ENCODE results near the gene STK38. TPM values are rescaled to one million over a fixed set of nuclear protein-coding genes. Genes with fewer than 3 reads are reported as not detected.

The STK38 gene
- total RNA-seq, 1 donor from 2014 or later: 35.0 TPM

DNA sequence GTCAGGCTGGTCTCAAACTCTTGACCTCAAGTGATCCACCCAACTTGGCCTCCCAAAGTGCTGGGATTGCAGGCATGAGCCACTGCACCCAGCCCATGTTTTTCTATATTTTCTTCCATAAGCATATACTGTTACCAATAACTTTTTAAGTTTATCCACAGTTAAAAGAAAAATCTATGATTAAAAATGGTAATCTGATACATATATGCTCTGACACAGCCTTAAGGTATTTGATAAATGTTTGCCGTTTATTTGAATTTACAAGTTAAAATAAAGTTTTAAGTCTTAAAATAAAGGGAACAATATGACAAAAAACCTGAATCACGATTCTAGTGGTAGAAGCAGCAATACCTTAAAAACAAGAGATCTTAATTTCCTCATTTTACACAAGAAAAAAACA is 5.2 kb downstream of the STK38 start:
- no peak for ATAC-seq
- intact Hi-C loops (cut with DNase I): no loop called here
- TF ChIP-seq, protein P1, sequence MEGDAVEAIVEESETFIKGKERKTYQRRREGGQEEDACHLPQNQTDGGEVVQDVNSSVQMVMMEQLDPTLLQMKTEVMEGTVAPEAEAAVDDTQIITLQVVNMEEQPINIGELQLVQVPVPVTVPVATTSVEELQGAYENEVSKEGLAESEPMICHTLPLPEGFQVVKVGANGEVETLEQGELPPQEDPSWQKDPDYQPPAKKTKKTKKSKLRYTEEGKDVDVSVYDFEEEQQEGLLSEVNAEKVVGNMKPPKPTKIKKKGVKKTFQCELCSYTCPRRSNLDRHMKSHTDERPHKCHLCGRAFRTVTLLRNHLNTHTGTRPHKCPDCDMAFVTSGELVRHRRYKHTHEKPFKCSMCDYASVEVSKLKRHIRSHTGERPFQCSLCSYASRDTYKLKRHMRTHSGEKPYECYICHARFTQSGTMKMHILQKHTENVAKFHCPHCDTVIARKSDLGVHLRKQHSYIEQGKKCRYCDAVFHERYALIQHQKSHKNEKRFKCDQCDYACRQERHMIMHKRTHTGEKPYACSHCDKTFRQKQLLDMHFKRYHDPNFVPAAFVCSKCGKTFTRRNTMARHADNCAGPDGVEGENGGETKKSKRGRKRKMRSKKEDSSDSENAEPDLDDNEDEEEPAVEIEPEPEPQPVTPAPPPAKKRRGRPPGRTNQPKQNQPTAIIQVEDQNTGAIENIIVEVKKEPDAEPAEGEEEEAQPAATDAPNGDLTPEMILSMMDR (IDR thresholded peaks at IDR 0.05): no peak
- no peak overlapping the region for H3K4me3 ChIP-seq
- H3K36me3 ChIP-seq: peaks cover 47% of the 10 kb centered on the region
- DNase-seq: no peak
- no peaks in the 10 kb centered on the region for H3K9me3 ChIP-seq
- H3K27ac ChIP-seq: no peak overlapping the region
- H3K27me3 ChIP-seq (ENCODE audit: low read depth): no peaks in the 10 kb centered on the region
- H3K4me1 ChIP-seq: peaks cover 45% of the 10 kb centered on the region

DNA sequence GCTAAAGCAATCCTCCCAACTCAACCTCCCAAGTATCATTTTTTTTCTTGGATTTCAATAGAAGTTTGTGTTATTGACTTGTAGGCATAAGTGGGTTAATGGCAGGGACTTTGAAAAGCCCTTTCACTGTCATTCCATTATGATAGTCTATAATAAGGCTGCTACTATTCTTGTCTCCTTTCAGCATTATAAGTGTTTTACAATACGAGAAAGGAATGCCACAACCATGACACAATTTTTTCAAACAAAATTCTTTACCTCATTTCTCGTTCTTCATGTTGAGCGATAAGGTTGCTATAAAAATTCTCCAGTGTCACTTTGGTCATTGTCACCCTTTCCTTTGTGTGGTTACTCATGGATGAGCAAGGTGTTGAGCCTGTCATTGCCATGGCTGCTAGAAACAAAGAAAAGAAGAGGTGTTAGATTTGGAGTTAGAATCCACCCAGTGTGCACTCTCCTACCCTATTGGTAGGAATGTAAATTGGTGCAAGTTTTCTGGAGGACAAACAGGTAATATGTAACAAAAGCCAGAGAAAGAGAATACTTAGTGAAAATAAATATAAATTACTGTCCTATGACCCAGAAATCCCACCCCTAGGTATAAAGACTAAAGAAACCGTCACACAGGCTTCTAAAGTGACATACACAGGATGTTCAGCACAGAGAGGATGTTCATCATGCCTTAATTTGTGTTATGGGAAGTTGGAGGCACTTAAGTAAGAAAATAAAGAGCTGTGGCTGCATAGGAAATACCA is 7.3 kb downstream of the STK38 start:
- Histone ChIP-seq H3K9me3 (no peaks in the 10 kb centered on the region), H3K4me3 (no peak overlapping the region), H3K4me1 (peaks cover 33% of the 10 kb centered on the region), H3K36me3 (peaks cover 64% of the 10 kb centered on the region), H3K27ac (no peak overlapping the region), H3K27me3 (ENCODE audit: low read depth) (no peaks in the 10 kb centered on the region)
- DNase-seq (no peak), ATAC-seq (peak in 1 of 2 donors; percentile 35)
- intact Hi-C loops (cut with DNase I): no loop called here
- TF ChIP-seq, protein P1 (IDR thresholded peaks at IDR 0.05): no peak

DNA sequence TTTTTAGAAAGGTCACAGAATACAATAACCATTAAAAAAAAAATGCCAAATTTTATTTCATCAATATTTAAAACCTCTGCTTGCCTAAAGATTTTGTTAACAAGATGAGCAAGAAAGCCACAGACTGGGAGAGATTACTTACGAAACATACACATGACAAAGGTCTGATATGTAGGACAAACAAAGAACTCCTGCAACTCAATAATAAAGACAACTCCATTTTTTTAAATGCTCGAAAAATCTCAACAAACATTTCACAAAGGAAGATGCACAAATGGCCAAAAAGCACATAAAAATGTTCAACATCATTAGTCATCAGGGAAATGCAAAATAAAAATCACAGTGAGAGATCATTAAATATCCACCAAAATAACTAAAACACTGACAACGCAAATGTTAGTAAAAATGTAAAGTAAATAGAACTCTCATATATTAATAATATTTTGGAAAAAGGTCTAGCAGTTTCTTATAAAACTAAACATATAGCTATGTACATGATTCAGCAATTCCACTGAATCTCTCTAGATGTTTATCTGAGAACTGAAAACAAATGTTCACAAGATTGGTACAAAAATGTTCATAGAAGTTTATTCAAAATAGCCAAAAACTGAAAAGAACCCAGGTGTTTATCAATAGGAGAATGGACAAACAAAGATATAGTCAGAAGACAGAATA is 10.3 kb downstream of the STK38 start:
- Histone ChIP-seq H3K36me3 (peaks cover 70% of the 10 kb centered on the region), H3K27me3 (ENCODE audit: low read depth) (no peaks in the 10 kb centered on the region), H3K4me1 (peaks cover 8% of the 10 kb centered on the region), H3K4me3 (no peak overlapping the region), H3K9me3 (no peaks in the 10 kb centered on the region), H3K27ac (no peak overlapping the region)
- intact Hi-C loops (cut with DNase I): no loop called here
- ATAC-seq: no peak
- no peak for DNase-seq
- TF ChIP-seq, protein P1 (IDR thresholded peaks at IDR 0.05): no peak

DNA sequence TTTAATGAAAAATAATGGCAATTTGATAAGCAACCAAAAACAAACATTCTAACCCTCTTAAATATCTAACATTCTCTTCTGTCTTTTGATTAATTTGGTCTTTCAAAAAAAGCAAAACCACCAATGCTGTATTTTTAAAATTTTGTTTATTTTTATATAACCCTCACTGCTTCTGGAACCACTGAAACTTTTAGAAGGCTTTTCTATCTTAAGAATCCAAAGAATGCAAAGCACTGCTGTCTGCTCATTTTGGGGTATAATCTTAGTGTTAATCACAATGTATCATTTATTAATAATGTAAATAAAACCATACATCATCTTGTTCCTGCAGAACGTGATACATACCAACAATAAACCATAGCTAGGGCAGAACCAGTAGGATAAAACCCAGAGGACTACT is 14.0 kb downstream of the STK38 start:
- ATAC-seq (no peak), DNase-seq (no peak)
- H3K27me3 ChIP-seq (ENCODE audit: low read depth): no peaks in the 10 kb centered on the region
- no peak overlapping the region for H3K27ac ChIP-seq
- TF ChIP-seq, protein P1 (IDR thresholded peaks at IDR 0.05): no peak
- peaks cover 55% of the 10 kb centered on the region for H3K36me3 ChIP-seq
- no peaks in the 10 kb centered on the region for H3K4me1 ChIP-seq
- H3K9me3 ChIP-seq: no peaks in the 10 kb centered on the region
- intact Hi-C loops (cut with DNase I): no loop called here
- no peak overlapping the region for H3K4me3 ChIP-seq

- intact Hi-C loops (cut with DNase I): no loop called here
- Histone ChIP-seq H3K27ac (no peak overlapping the region), H3K9me3 (no peaks in the 10 kb centered on the region), H3K4me3 (no peak overlapping the region), H3K36me3 (peaks cover 57% of the 10 kb centered on the region), H3K27me3 (ENCODE audit: low read depth) (no peaks in the 10 kb centered on the region), H3K4me1 (no peaks in the 10 kb centered on the region)
- DNase-seq (no peak), ATAC-seq (no peak)
- TF ChIP-seq, protein P1 (IDR thresholded peaks at IDR 0.05): no peak
Observed at GRCh38 chr6:36526066-36526465, 21.2 kb downstream of the STK38 start.
